Caco-2 (cell line): ENCODE results near the gene C10orf143. TPM values are rescaled to one million over a fixed set of nuclear protein-coding genes. Genes with fewer than 3 reads are reported as not detected.

Experiments used
- BruUV-seq: library from RNA; stranded (reverse); fragments of 400-500 nt; replicated peaks from 2 replicates; lab custom pipeline; 2021; lab: Mats Ljungman, UMichigan
- CTCF ChIA-PET: fragments of 300-600 bp; sonication (Branson Sonifier 250); formaldehyde crosslinking; loops from one replicate; lab custom pipeline; 2022; ENCODE audit warnings: antibody characterized with exemption; lab: Charles Lee
- POLR2A ChIA-PET: fragments of 300-600 bp; sonication (Branson Sonifier 250); formaldehyde crosslinking; loops from one replicate; lab custom pipeline; 2022; ENCODE audit warnings: antibody characterized with exemption; lab: Charles Lee
- DNase-seq, 2 experiments: peaks; one replicate each; pipeline versions ENCODE4 v3.0.0 to v3.0.0-alpha.2; 2020 to 2022
- H3K27me3 ChIP-seq: replicated peaks from 2 replicates; pipeline ENCODE4 v1.6.0; 2011; ENCODE audit warnings: low read length; ENCODE audit not compliant: control insufficient read depth, insufficient read depth
- H3K36me3 ChIP-seq: 2 replicates; pipeline ENCODE4 v1.5.1; 2011; ENCODE audit warnings: low read length; ENCODE audit not compliant: control insufficient read depth, insufficient read depth
- H3K4me1 ChIP-seq: fragments of 250-450 bp; sonication (Bioruptor Pico); 2 replicates; pipeline ENCODE4 v1.5.1; 2020; ENCODE audit warnings: mild to moderate bottlenecking
- H3K4me3 ChIP-seq: 2 replicates; pipeline ENCODE4 v1.5.1; 2011; ENCODE audit warnings: low read depth, mild to moderate bottlenecking, control low read depth, low read length
- H3K9me3 ChIP-seq: fragments of 250-450 bp; sonication (Bioruptor Pico); 2 replicates; pipeline ENCODE4 v1.5.1; 2020; ENCODE audit warnings: mild to moderate bottlenecking, moderate library complexity
- H3K27ac Mint-ChIP-seq: one replicate; pipeline ENCODE4 v1.8.0; 2022; ENCODE audit warnings: mixed read lengths; ENCODE audit not compliant: unreplicated experiment
- H3K27me3 Mint-ChIP-seq: one replicate; pipeline ENCODE4 v1.8.0; 2022; ENCODE audit warnings: mixed read lengths; ENCODE audit not compliant: insufficient read depth, unreplicated experiment
- H3K36me3 Mint-ChIP-seq: one replicate; pipeline ENCODE4 v1.8.0; 2022; ENCODE audit warnings: mild to moderate bottlenecking, mixed read lengths; ENCODE audit not compliant: insufficient read depth, unreplicated experiment
- H3K4me1 Mint-ChIP-seq: one replicate; pipeline ENCODE4 v1.8.0; 2022; ENCODE audit warnings: low read depth, mixed read lengths; ENCODE audit not compliant: unreplicated experiment
- H3K4me3 Mint-ChIP-seq: one replicate; pipeline ENCODE4 v1.8.0; 2022; ENCODE audit warnings: mild to moderate bottlenecking, moderate library complexity, mixed read lengths; ENCODE audit not compliant: unreplicated experiment
- H3K9me3 Mint-ChIP-seq: one replicate; pipeline ENCODE4 v1.8.0; 2022; ENCODE audit warnings: mixed read lengths; ENCODE audit not compliant: unreplicated experiment
- CTCF ChIP-seq, 2 experiments: fragments of 200-600 bp in 1 of 2; IDR thresholded peaks; 1 replicate in 1 of 2; 2 replicates in 1 of 2; pipeline versions ENCODE4 v1.5.1 to v1.8.0; 2011 to 2022; ENCODE audit warnings: antibody characterized with exemption in 1 of 2, control low read depth in 1 of 2, inconsistent platforms in 1 of 2, low read depth in 1 of 2, low read length in 1 of 2, mild to moderate bottlenecking in 1 of 2, moderate library complexity in 1 of 2; ENCODE audit not compliant: insufficient read depth in 1 of 2, severe bottlenecking in 1 of 2, unreplicated experiment in 1 of 2
- intact Hi-C: fragments of 100-400 bp; cut with micrococcal nuclease; formaldehyde crosslinking; loops from one replicate; pipeline ENCODE4 v1.10.0; 2022; ENCODE audit not compliant: unreplicated experiment
- total RNA-seq: library from RNA; stranded (reverse); gene quantifications from 2 replicates; pipeline ENCODE4 v1.2.3, GENCODE V29; 2022

The C10orf143 gene
- total RNA-seq, 1 experiment from 2014 or later, result 0.54 TPM

GRCh38 chr10:130137090-130137448, 26.4 kb upstream of the C10orf143 start:
- ChIA-PET CTCF (interaction anchor here (0.8 to 2.5 kb wide), 2 partner anchors 26 to 43 kb away, joined by 3 to 33 read pairs; partner anchors contain the start of gene C10orf143), POLR2A (interaction anchor here (1.6 to 1.9 kb wide), 2 partner anchors 9 to 26 kb away, joined by 5 to 66 read pairs; partner anchors contain the start of gene C10orf143)
- peak in 1 of 2 experiments; percentile 13 for DNase-seq
- Mint-ChIP-seq H3K4me1 (peaks cover 8% of the 10 kb centered on the region), H3K27me3 (no peaks in the 10 kb centered on the region), H3K4me3 (peak overlapping the region; percentile 84), H3K9me3 (no peaks in the 10 kb centered on the region), H3K36me3 (peaks cover 32% of the 10 kb centered on the region), H3K27ac (peak overlapping the region; percentile 34)
- Histone ChIP-seq H3K4me1 (peaks cover 10% of the 10 kb centered on the region), H3K27me3 (no peaks in the 10 kb centered on the region), H3K36me3 (no peaks in the 10 kb centered on the region), H3K4me3 (peak overlapping the region; percentile 95), H3K9me3 (no peaks in the 10 kb centered on the region)
- intact Hi-C loops, result loop anchor here (2.0 kb wide), 1 partner anchor 42 kb away; no protein-coding TSS in a partner anchor
- TSS peak; percentile 33 for BruUV-seq
- no peak for TF ChIP-seq CTCF (IDR thresholded peaks at IDR 0.05; ENCODE audit: insufficient read depth in 1 of 2, low read depth in 1 of 2, low read length in 1 of 2, severe bottlenecking in 1 of 2, unreplicated experiment in 1 of 2)

- no TSS peak for BruUV-seq
- ChIA-PET POLR2A (interaction anchor here (0.6 to 1.9 kb wide), 3 partner anchors 9 to 36 kb away, joined by 3 to 66 read pairs (median 5); partner anchors contain the start of gene C10orf143), CTCF (interaction anchor here (0.8 to 2.5 kb wide), 3 partner anchors 9 to 43 kb away, joined by 3 to 33 read pairs (median 7); partner anchors contain the start of gene C10orf143)
These were observed 25.8 kb upstream of the C10orf143 start, which contains the start of gene GLRX3 for GRCh38 chr10:130136226-130137089. GLRX3 (plus strand) TSS chr10:130136391; CDS start chr10:130136421, 30 bp downstream.

More at GRCh38 chr10:130136226-130137089, 25.8 kb upstream of the C10orf143 start, which contains the start of gene GLRX3:
- Mint-ChIP-seq H3K4me1 (peaks cover 7% of the 10 kb centered on the region), H3K9me3 (no peaks in the 10 kb centered on the region), H3K4me3 (peak within 1 kb of the TSS; percentile 84), H3K27ac (peak within 1 kb of the TSS; percentile 50), H3K36me3 (peaks cover 26% of the 10 kb centered on the region), H3K27me3 (no peaks in the 10 kb centered on the region)
- Histone ChIP-seq H3K4me3 (peak within 1 kb of the TSS; percentile 95), H3K9me3 (no peaks in the 10 kb centered on the region), H3K36me3 (no peaks in the 10 kb centered on the region), H3K27me3 (no peaks in the 10 kb centered on the region), H3K4me1 (peaks cover 10% of the 10 kb centered on the region)
- TF ChIP-seq CTCF (IDR thresholded peaks at IDR 0.05; ENCODE audit: insufficient read depth in 1 of 2, low read depth in 1 of 2, low read length in 1 of 2, severe bottlenecking in 1 of 2, unreplicated experiment in 1 of 2), result no peak
- intact Hi-C loops, result loop anchor here (1.0 to 2.0 kb wide), 2 partner anchors 25 to 42 kb away; no protein-coding TSS in a partner anchor
- peak; percentile 75 to 91 for DNase-seq
